Breast epithelium (tissue), 3 donors: Measurements from ENCODE around the gene PSEN2.
"Not testable (repeated sequence)": the region's sequence is repeated elsewhere in the genome, so short reads cannot be mapped to it uniquely, and the experiment has no call there.

Experiments used
- POLR2A ChIP-seq: fragments of 450-650 bp; IDR thresholded peaks from one replicate; pipeline ENCODE4 v1.6.1; 2016; ENCODE audit warnings: antibody characterized with exemption, mild to moderate bottlenecking, moderate library complexity
- TF ChIP-seq, protein P1 (sequence below), 3 donors: fragments of 450-650 bp; IDR thresholded peaks; one replicate each; pipeline ENCODE4 v1.5.1; 2016 to 2017; ENCODE audit warnings: antibody characterized with exemption in 3 of 3, mild to moderate bottlenecking in 3 of 3, moderate library complexity in 3 of 3

DNA sequence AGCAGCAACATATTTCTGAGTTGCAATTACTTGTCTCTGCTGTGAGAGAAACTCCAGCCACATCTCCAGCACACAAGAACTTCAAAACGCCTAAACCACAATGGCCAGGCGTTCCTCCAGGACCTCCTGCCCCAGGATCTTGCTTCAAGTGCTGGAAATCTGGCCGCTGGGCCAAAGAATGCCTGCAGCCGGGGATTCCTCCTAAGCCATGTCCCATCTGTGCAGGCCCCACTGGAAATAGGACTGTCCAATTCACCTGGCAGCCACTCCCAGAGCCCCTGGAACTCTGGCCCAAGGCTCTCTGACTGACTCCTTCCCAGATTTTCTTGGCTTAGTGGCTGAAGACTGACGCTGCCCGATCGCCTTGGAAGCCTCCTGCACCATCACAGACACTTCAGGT lies 35.0 kb upstream of the PSEN2 start:
- TF ChIP-seq, protein P1, sequence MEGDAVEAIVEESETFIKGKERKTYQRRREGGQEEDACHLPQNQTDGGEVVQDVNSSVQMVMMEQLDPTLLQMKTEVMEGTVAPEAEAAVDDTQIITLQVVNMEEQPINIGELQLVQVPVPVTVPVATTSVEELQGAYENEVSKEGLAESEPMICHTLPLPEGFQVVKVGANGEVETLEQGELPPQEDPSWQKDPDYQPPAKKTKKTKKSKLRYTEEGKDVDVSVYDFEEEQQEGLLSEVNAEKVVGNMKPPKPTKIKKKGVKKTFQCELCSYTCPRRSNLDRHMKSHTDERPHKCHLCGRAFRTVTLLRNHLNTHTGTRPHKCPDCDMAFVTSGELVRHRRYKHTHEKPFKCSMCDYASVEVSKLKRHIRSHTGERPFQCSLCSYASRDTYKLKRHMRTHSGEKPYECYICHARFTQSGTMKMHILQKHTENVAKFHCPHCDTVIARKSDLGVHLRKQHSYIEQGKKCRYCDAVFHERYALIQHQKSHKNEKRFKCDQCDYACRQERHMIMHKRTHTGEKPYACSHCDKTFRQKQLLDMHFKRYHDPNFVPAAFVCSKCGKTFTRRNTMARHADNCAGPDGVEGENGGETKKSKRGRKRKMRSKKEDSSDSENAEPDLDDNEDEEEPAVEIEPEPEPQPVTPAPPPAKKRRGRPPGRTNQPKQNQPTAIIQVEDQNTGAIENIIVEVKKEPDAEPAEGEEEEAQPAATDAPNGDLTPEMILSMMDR (IDR thresholded peaks at IDR 0.05), result not testable (repeated sequence)
- TF ChIP-seq POLR2A, result not testable (repeated sequence)
